ENCODE results near the gene SLC4A3. TPM values are rescaled to one million over a fixed set of nuclear protein-coding genes. Genes with fewer than 3 reads are reported as not detected.

SLC4A3 gene
- total RNA-seq, 1 donor from 2014 or later: not detected

DNA sequence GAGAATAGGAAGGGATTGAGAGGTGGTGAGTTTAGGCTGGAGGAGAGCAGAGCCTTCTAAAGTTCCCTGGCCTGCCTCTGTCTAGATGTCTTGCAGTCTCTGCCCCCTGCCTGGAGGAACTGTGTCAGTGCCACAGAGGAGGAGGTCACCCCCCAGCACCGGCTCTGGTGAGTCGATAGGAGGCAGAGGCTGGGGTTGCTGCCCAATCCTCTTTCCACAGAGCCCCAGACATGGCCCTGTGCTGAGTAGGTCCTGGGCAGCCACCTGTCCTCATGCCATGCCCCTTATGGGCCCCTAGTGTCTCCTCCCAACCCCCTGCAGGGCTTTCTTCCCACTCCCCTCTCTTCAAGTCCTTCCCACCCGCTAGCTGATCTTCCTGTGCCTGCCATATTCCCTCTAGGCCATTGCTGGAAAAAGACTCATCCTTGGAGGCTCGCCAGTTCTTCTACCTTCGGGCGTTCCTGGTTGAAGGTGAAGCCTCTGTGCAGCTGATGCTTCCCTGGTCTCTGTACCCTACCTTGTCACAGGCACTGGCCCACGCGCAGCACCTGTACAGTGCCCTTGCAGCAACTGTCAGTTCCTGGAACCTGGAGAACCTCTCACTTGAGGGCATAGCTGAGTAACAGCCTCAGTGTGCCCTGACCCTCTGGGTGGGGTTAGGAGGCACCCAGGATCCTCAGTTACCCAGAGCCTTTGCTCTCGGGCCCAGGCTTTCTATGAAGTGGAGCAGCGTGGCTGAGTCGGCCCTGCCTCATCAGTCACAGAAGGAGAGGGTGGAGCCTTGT, 13.2 kb upstream of the SLC4A3 start:
- no peak for TF ChIP-seq CTCF (IDR thresholded peaks at IDR 0.05)
- no peak overlapping the region for H3K27ac Mint-ChIP-seq
- H3K9me3 Mint-ChIP-seq: no peaks in the 10 kb centered on the region
- ATAC-seq (ENCODE audit: low read depth) (no peak), DNase-seq (no peak)
- CTCF ChIA-PET: no interaction called here
- H3K27me3 Mint-ChIP-seq: no peaks in the 10 kb centered on the region
- intact Hi-C loops (cut with micrococcal nuclease): no loop called here
- POLR2A ChIA-PET: interaction anchor here (1.3 kb wide), 1 partner anchor 17 kb away, joined by 5 read pairs; the partner anchor contains the start of gene STK11IP
- no peak overlapping the region for H3K4me3 Mint-ChIP-seq
- peaks cover 51% of the 10 kb centered on the region for H3K36me3 Mint-ChIP-seq (ENCODE audit: low read depth)
- H3K4me1 Mint-ChIP-seq: peaks cover 12% of the 10 kb centered on the region

DNA sequence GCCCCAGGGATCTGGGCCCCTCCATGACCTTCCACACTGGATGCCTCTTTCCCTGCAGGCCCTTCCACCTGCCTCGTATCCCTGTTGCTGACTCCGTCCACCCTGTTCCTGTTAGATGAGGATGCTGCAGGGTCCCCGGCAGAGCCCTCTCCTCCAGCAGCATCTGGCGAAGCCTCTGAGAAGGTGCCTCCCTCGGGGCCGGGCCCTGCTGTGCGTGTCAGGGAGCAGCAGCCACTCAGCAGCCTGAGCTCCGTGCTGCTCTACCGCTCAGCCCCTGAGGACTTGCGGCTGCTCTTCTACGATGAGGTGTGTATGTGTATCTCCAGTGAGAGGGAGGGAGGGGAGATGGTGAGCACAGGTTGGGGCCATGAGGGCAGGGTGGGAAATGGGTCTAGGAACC, 12.4 kb upstream of the SLC4A3 start:
- no peak for TF ChIP-seq CTCF (IDR thresholded peaks at IDR 0.05)
- Mint-ChIP-seq H3K27ac (no peak overlapping the region), H3K4me1 (peaks cover 12% of the 10 kb centered on the region), H3K9me3 (no peaks in the 10 kb centered on the region), H3K36me3 (ENCODE audit: low read depth) (peaks cover 43% of the 10 kb centered on the region), H3K4me3 (no peak overlapping the region), H3K27me3 (no peaks in the 10 kb centered on the region)
- ChIA-PET CTCF (no interaction called here), POLR2A (interaction anchor here (1.3 kb wide), 1 partner anchor 18 kb away, joined by 5 read pairs; the partner anchor contains the start of gene STK11IP)
- intact Hi-C loops (cut with micrococcal nuclease): no loop called here
- ATAC-seq (ENCODE audit: low read depth) (no peak), DNase-seq (no peak)

GRCh38 chr2:219615894-219616293, 11.5 kb upstream of the SLC4A3 start:
- POLR2A ChIA-PET: interaction anchor here (1.3 kb wide), 1 partner anchor 18 kb away, joined by 5 read pairs; the partner anchor contains the start of gene STK11IP
- no peaks in the 10 kb centered on the region for H3K27me3 Mint-ChIP-seq

GRCh38 chr2:219616550-219616949, 10.9 kb upstream of the SLC4A3 start:
- peaks cover 29% of the 10 kb centered on the region for H3K36me3 Mint-ChIP-seq (ENCODE audit: low read depth)
- H3K4me3 Mint-ChIP-seq: no peak overlapping the region
- POLR2A ChIA-PET: no interaction called here
- peaks cover 10% of the 10 kb centered on the region for H3K4me1 Mint-ChIP-seq
- TF ChIP-seq CTCF (IDR thresholded peaks at IDR 0.05): no peak
- DNase-seq (no peak), ATAC-seq (ENCODE audit: low read depth) (no peak)
- no peaks in the 10 kb centered on the region for H3K27me3 Mint-ChIP-seq
- CTCF ChIA-PET: no interaction called here
- intact Hi-C loops (cut with micrococcal nuclease): no loop called here
- no peaks in the 10 kb centered on the region for H3K9me3 Mint-ChIP-seq
- no peak overlapping the region for H3K27ac Mint-ChIP-seq

More at GRCh38 chr2:219615894-219616293, 11.5 kb upstream of the SLC4A3 start:
- ATAC-seq (ENCODE audit: low read depth) (no peak), DNase-seq (no peak)
- H3K9me3 Mint-ChIP-seq: no peaks in the 10 kb centered on the region
- CTCF ChIA-PET: no interaction called here
- no peak for TF ChIP-seq CTCF (IDR thresholded peaks at IDR 0.05)
- peaks cover 36% of the 10 kb centered on the region for H3K36me3 Mint-ChIP-seq (ENCODE audit: low read depth)
- no peak overlapping the region for H3K4me3 Mint-ChIP-seq
- H3K4me1 Mint-ChIP-seq: peaks cover 12% of the 10 kb centered on the region
- intact Hi-C loops (cut with micrococcal nuclease): no loop called here
- no peak overlapping the region for H3K27ac Mint-ChIP-seq

- no peak for ATAC-seq (ENCODE audit: low read depth)
- ChIA-PET POLR2A (no interaction called here), CTCF (no interaction called here)
- no peak for DNase-seq
- no peak for TF ChIP-seq CTCF (IDR thresholded peaks at IDR 0.05)
- Mint-ChIP-seq H3K4me1 (no peaks in the 10 kb centered on the region), H3K36me3 (ENCODE audit: low read depth) (peaks cover 18% of the 10 kb centered on the region), H3K27me3 (peaks cover 12% of the 10 kb centered on the region), H3K4me3 (no peak overlapping the region), H3K9me3 (no peaks in the 10 kb centered on the region), H3K27ac (no peak overlapping the region)
- intact Hi-C loops (cut with micrococcal nuclease): no loop called here
These were observed 8.7 kb upstream of the SLC4A3 start for GRCh38 chr2:219618733-219619122.
